Thoracic aorta (tissue), 2 donors: ENCODE data around the gene CAPN11. TPM values are rescaled to one million over a fixed set of nuclear protein-coding genes. Genes with fewer than 3 reads are reported as not detected.

Experiments
- ATAC-seq: fragments of 150-250 bp; one replicate; pipeline ENCODE4 v1.8.0; 2017; ENCODE audit warnings: low read depth; ENCODE audit not compliant: insufficient number of reproducible peaks, low FRiP score
- DNase-seq: peaks from one replicate; pipeline ENCODE4 v3.0.0-alpha.2; 2020; ENCODE audit warnings: low spot score
- H3K27ac ChIP-seq, 2 donors: fragments of 200-600 bp; sonication (generic); 1 replicate in 1 of 2; 2 replicates in 1 of 2; pipeline ENCODE4 v1.5.1; 2016; ENCODE audit warnings: mild to moderate bottlenecking in 2 of 2, moderate library complexity in 2 of 2
- H3K27me3 ChIP-seq: fragments of 200-600 bp; sonication (generic); replicated peaks from 2 replicates; pipeline ENCODE4 v1.6.0; 2016; ENCODE audit warnings: mild to moderate bottlenecking; ENCODE audit not compliant: insufficient read depth
- H3K36me3 ChIP-seq: fragments of 200-600 bp; sonication (generic); one replicate; pipeline ENCODE4 v1.5.1; 2016
- H3K4me1 ChIP-seq, 2 donors: fragments of 200-600 bp; sonication (generic); 1 replicate in 1 of 2; 2 replicates in 1 of 2; pipeline versions ENCODE4 v1.5.1 to v1.6.0; 2016; ENCODE audit warnings: low read depth in 2 of 2, mild to moderate bottlenecking in 1 of 2; ENCODE audit not compliant: control insufficient read depth in 1 of 2
- H3K4me3 ChIP-seq: fragments of 200-600 bp; sonication (generic); 2 replicates; pipeline ENCODE4 v1.5.1; 2016; ENCODE audit warnings: mild to moderate bottlenecking
- H3K9me3 ChIP-seq: fragments of 200-600 bp; sonication (generic); 2 replicates; pipeline ENCODE4 v1.5.1; 2016
- CTCF ChIP-seq: fragments of 200-600 bp; sonication (generic); IDR thresholded peaks from one replicate; pipeline ENCODE4 v1.5.1; 2019; ENCODE audit warnings: antibody characterized with exemption
- total RNA-seq, 2 donors: library from RNA; depleted of rRNA; stranded (reverse); fragments of >200 nt; gene quantifications; one replicate each; pipeline versions ENCODE4 v1.1.0 to v1.2.3, GENCODE V29; 2016

CAPN11 gene
- total RNA-seq, 2 donors from 2014 or later, result not detected

- TF ChIP-seq CTCF, result no peak
- H3K27ac ChIP-seq, result no peak overlapping the region
- H3K36me3 ChIP-seq, result peaks cover 43% of the 10 kb centered on the region
- no peak overlapping the region for H3K4me3 ChIP-seq
- no peaks in the 10 kb centered on the region for H3K27me3 ChIP-seq
- DNase-seq (no peak), ATAC-seq (no peak)
- H3K9me3 ChIP-seq, result no peaks in the 10 kb centered on the region
- H3K4me1 ChIP-seq, result peaks cover 18 to 19% of the 10 kb centered on the region in 2 donors
Observed at GRCh38 chr6:44113414-44113813, 45.2 kb upstream of the CAPN11 start.

DNA sequence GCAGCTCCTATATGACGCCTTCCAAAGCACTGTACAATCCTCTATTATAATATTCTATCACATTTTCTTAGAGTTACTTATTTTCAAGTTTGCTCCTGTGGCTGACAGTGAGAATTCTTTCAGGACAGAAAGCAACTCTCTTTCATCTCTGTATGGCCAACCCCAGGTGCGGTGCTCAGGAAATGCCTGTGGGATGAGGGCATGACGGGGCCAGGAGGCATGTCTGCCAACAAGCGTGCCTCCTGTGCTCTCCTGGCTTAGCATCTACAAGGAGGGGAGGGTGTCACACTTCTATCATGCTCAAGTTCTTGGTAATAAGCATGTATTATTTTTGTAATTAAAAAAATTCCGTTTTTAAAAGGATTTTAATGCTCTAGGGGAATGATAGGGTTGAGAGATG is 42.8 kb upstream of the CAPN11 start:
- H3K4me3 ChIP-seq, result no peak overlapping the region
- no peak for ATAC-seq
- H3K36me3 ChIP-seq, result peaks cover 35% of the 10 kb centered on the region
- TF ChIP-seq CTCF, result no peak
- H3K27ac ChIP-seq, result peak overlapping the region in 1 of 2 donors; percentile 80
- peaks cover 19 to 36% of the 10 kb centered on the region in 2 donors for H3K4me1 ChIP-seq
- DNase-seq, result no peak
- H3K9me3 ChIP-seq, result no peaks in the 10 kb centered on the region
- H3K27me3 ChIP-seq, result no peaks in the 10 kb centered on the region

DNA sequence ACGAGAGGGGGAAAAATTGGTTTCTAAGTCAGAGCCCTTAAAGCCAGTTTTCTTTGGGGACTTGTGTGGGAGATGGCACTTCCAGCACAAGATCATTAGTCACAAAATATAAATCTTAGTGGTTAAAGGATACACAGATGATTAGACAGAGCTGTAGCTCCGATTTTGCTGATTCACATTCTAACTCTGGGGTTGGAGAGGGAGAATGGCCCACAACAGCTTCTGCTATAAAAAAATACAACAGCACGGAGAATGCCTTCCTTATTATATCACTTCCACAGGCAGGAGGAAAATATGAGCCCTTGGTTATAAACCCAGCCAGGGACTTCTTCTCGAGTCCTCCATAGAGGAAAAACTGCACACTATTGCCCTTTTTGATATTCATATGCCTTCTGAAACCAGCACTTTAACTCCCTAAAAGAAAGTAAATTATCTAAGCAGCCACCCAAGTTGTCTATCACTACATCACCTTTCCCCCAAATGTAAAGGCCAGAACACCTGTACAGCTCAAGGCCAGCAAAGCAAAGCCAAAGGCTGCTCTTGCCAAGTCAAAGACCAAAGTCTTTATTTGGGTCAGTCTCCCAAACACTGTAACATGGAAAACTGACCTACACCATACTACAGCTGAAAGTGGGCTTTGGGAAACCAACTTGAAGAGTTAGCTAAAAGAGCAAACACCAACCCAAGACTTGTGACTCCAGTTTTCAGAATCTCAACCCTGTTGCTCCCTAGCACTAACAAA is 41.8 kb upstream of the CAPN11 start:
- Histone ChIP-seq H3K4me1 (peaks cover 22 to 45% of the 10 kb centered on the region in 2 donors), H3K27me3 (no peaks in the 10 kb centered on the region), H3K27ac (peak overlapping the region; percentile 7 to 80), H3K36me3 (peaks cover 28% of the 10 kb centered on the region), H3K4me3 (peak overlapping the region; percentile 7), H3K9me3 (no peaks in the 10 kb centered on the region)
- ATAC-seq (peak; percentile 27), DNase-seq (no peak)
- TF ChIP-seq CTCF, result no peak

GRCh38 chr6:44117397-44118128 is 41.1 kb upstream of the CAPN11 start:
- Histone ChIP-seq H3K27me3 (no peaks in the 10 kb centered on the region), H3K4me1 (peaks cover 26 to 53% of the 10 kb centered on the region in 2 donors), H3K27ac (peak overlapping the region; percentile 7 to 80), H3K9me3 (no peaks in the 10 kb centered on the region), H3K4me3 (no peak overlapping the region), H3K36me3 (peaks cover 20% of the 10 kb centered on the region)
- ATAC-seq (no peak), DNase-seq (no peak)
- TF ChIP-seq CTCF, result no peak

DNA sequence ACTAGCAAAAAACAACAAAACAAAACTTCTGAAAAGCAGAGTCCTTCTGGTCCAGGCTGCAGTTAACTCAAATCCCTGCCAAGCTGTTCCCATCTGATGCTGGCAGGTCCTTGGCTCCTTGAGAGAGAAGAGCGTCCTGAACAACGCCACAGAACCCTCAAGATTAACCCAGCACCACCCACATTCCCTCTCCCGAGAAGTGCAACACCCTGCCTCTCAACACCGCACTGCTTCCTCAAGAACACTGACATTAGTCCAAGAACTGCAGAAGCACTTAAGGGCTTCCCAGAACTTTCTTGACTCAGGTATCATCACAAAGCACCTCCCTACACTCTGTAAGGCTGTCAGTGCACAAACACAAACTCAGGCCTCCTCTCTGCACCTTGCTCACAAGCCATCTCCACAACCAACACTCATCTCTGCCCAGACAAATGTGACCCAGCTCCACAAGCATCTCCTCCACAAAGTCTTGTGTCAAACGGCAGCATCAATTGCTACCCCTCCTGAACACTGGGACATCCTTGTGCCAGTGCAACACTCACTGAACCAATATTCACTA is 38.8 kb upstream of the CAPN11 start:
- Histone ChIP-seq H3K27me3 (no peaks in the 10 kb centered on the region), H3K36me3 (no peaks in the 10 kb centered on the region), H3K4me1 (peaks cover 35 to 73% of the 10 kb centered on the region in 2 donors), H3K27ac (no peak overlapping the region), H3K4me3 (no peak overlapping the region), H3K9me3 (no peaks in the 10 kb centered on the region)
- ATAC-seq (no peak), DNase-seq (no peak)
- TF ChIP-seq CTCF, result no peak
